GM12878 (cell line): ENCODE data around the gene ZNF507. TPM values are rescaled to one million over a fixed set of nuclear protein-coding genes. Genes with fewer than 3 reads are reported as not detected.

Experiments
- ATAC-seq: fragments of 200-7000 bp; cut with Tn5 transposase; 3 replicates; pipeline ENCODE4 v1.9.1; 2020; ENCODE audit warnings: mild to moderate bottlenecking, moderate library complexity
- BruUV-seq: library from RNA; stranded (reverse); fragments of 400-500 nt; replicated peaks from 2 replicates; lab custom pipeline; 2021; lab: Mats Ljungman, UMichigan
- CTCF ChIA-PET: fragments of 300-600 bp; sonication (Branson Sonifier 250); formaldehyde crosslinking; extraction: SDS; loops from one replicate; lab custom pipeline; 2021; ENCODE audit warnings: inconsistent platforms; lab: Yijun Ruan, JAX
- POLR2A ChIA-PET: fragments of 350-600 bp; formaldehyde crosslinking; extraction: SDS; loops from one replicate; lab custom pipeline; 2021; ENCODE audit warnings: inconsistent platforms; lab: Charles Lee
- RAD21 ChIA-PET: fragments of 300-600 bp; sonication (Branson Sonifier 250); formaldehyde crosslinking; loops from one replicate; lab custom pipeline; 2023; ENCODE audit warnings: antibody characterized with exemption; ENCODE audit not compliant: unreplicated experiment; lab: Charles Lee
- SMC1A ChIA-PET: fragments of 300-600 bp; sonication (Branson Sonifier 250); formaldehyde crosslinking; loops from one replicate; lab custom pipeline; 2023; ENCODE audit not compliant: unreplicated experiment, uncharacterized antibody; lab: Charles Lee
- DNase-seq: peaks from one replicate; pipeline ENCODE4 v3.0.0-alpha.2; 2011; ENCODE audit warnings: low read depth, low spot score
- FAIRE-seq: peaks from 3 replicates; lab custom pipeline; 2011; peaks lifted over from hg19 to GRCh38; lab: Jason Lieb, UNC
- H2AFZ ChIP-seq: 2 replicates; pipeline ENCODE4 v1.6.0; 2011; ENCODE audit warnings: low read depth, low read length, control low read depth; ENCODE audit not compliant: control insufficient read depth
- H3K27ac ChIP-seq: 2 replicates; pipeline ENCODE4 v1.5.1; 2011; ENCODE audit warnings: control low read depth; ENCODE audit not compliant: control insufficient read depth, insufficient read depth
- H3K27me3 ChIP-seq, 2 experiments: replicated peaks in 1 of 2; 2 replicates each; pipeline versions ENCODE4 v1.6.0 to v1.6.1; 2011; ENCODE audit warnings: low read length in 1 of 2; ENCODE audit not compliant: control insufficient read depth in 2 of 2, insufficient read depth in 2 of 2
- H3K36me3 ChIP-seq, 2 experiments: 2 replicates each; pipeline ENCODE4 v1.5.1; 2011; ENCODE audit warnings: low read length in 1 of 2; ENCODE audit not compliant: control insufficient read depth in 2 of 2, insufficient read depth in 2 of 2
- H3K4me1 ChIP-seq: 2 replicates; pipeline ENCODE4 v1.6.1; 2011; ENCODE audit warnings: mild to moderate bottlenecking, low read length, moderate library complexity, mixed read lengths; ENCODE audit not compliant: control insufficient read depth, insufficient read depth
- H3K4me2 ChIP-seq: 2 replicates; pipeline ENCODE4 v1.6.0; 2011; ENCODE audit warnings: control low read depth; ENCODE audit not compliant: control insufficient read depth, insufficient read depth
- H3K4me3 ChIP-seq: fragments of 200-600 bp; sonication (generic); 2 replicates; pipeline ENCODE4 v1.5.1; 2016
- H3K79me2 ChIP-seq: 2 replicates; pipeline ENCODE4 v1.6.0; 2011; ENCODE audit warnings: low read length; ENCODE audit not compliant: control insufficient read depth, insufficient read depth
- H3K9ac ChIP-seq: 2 replicates; pipeline ENCODE4 v1.8.0; 2011; ENCODE audit warnings: low read length, control low read depth, mixed read lengths; ENCODE audit not compliant: control insufficient read depth, insufficient read depth
- H3K9me3 ChIP-seq: replicated peaks from 3 replicates; pipeline ENCODE4 v1.5.1; 2011; ENCODE audit warnings: mild to moderate bottlenecking, low read length; ENCODE audit not compliant: control insufficient read depth, insufficient read depth
- H4K20me1 ChIP-seq: 2 replicates; pipeline ENCODE4 v1.6.0; 2011; ENCODE audit not compliant: control insufficient read depth, insufficient read depth
- CBFB ChIP-seq: IDR thresholded peaks from 2 replicates; pipeline ENCODE4 v1.6.1; 2016; ENCODE audit warnings: antibody characterized with exemption, low read depth
- EGR1 ChIP-seq, 2 experiments: IDR thresholded peaks; 1 replicate in 1 of 2; 2 replicates in 1 of 2; pipeline ENCODE4 v1.6.1; 2011 to 2012; ENCODE audit warnings: low read depth in 2 of 2, low read length in 2 of 2, borderline replicate concordance in 1 of 2, mild to moderate bottlenecking in 1 of 2, moderate library complexity in 1 of 2
- FOXM1 ChIP-seq: IDR thresholded peaks from 2 replicates; pipeline ENCODE4 v1.6.1; 2012; ENCODE audit warnings: low read depth, mild to moderate bottlenecking, inconsistent platforms, low read length, moderate library complexity
- IKZF2 ChIP-seq, 2 experiments: fragments of 450-650 bp; IDR thresholded peaks; 2 replicates each; pipeline ENCODE4 v1.6.1; 2017; ENCODE audit warnings: mild to moderate bottlenecking in 2 of 2, moderate library complexity in 2 of 2
- PRDM15 ChIP-seq: fragments of 450-650 bp; formaldehyde crosslinking; IDR thresholded peaks from 2 replicates; pipeline ENCODE4 v1.4.0; 2020; ENCODE audit warnings: mild to moderate bottlenecking, moderate library complexity
- RFX5 ChIP-seq: IDR thresholded peaks from 2 replicates; pipeline ENCODE4 v1.6.1; 2011; ENCODE audit warnings: low read depth, low read length, improper control_type of control experiment
- SIN3A ChIP-seq: IDR thresholded peaks from 2 replicates; pipeline ENCODE4 v1.6.1; 2012; ENCODE audit warnings: low read depth, low read length, improper control_type of control experiment
- SUPT20H ChIP-seq: IDR thresholded peaks from 2 replicates; pipeline ENCODE4 v1.6.1; 2011; ENCODE audit warnings: low read depth, mild to moderate bottlenecking, low read length, moderate library complexity, borderline replicate concordance; ENCODE audit not compliant: control insufficient read depth
- ZNF274 ChIP-seq: IDR thresholded peaks from one replicate; pipeline ENCODE4 v1.8.0; 2011; ENCODE audit not compliant: insufficient read length, insufficient read depth
- WGBS: methylation state at CpG from one replicate; pipeline ENCODE4 v1.1.6; 2016; ENCODE audit warnings: low lambda C conversion rate; ENCODE audit not compliant: insufficient replicate concordance, insufficient coverage; ENCODE audit errors: missing lambda C conversion rate; 5-methylcytosine and 5-hydroxymethylcytosine counted together
- in situ Hi-C: fragments of 300-500 bp; cut with MboI; formaldehyde crosslinking; loops from 9 replicates; pipeline ENCODE4 v1.14.3; 2018; ENCODE audit warnings: mixed read lengths
- intact Hi-C: fragments of 100-400 bp; cut with micrococcal nuclease; formaldehyde crosslinking; loops from one replicate; pipeline ENCODE4 v1.14.2; 2022; ENCODE audit not compliant: unreplicated experiment
- polyA plus RNA-seq, 11 experiments: library from polyadenylated mRNA; depleted of rRNA in 4 of 11; unstranded in 6 of 11; stranded (reverse) in 5 of 11; fragments of >200 nt; fragmentation: Nextera tagmentation in 4 of 11; fragmentation: Illumina TruSeq in 1 of 11; extraction: Ambion mirVana in 4 of 11; extraction: Trizol in 1 of 11; gene quantifications; 1 replicate in 1 of 11; 2 replicates in 10 of 11; pipeline versions ENCODE4 v1.2.1 to v1.2.3, GENCODE V29; 2011 to 2016; ENCODE audit warnings: inconsistent platforms in 2 of 11, missing spikeins in 2 of 11, low read depth in 1 of 11
- total RNA-seq, 4 experiments: library from RNA; depleted of rRNA in 3 of 4; stranded (reverse); fragments of >200 nt in 3 of 4; fragmentation: Illumina TruSeq in 1 of 4; extraction: Trizol in 1 of 4; gene quantifications; 2 replicates each; pipeline versions ENCODE4 v1.2.1 to v1.2.3, GENCODE V29; 2013 to 2021
- TF ChIP-seq, protein P1 (sequence below): fragments of 450-650 bp; formaldehyde crosslinking; IDR thresholded peaks from 2 replicates; pipeline ENCODE4 v1.5.0; 2022; ENCODE audit warnings: mild to moderate bottlenecking, missing genetic modification characterization
- TF ChIP-seq, protein P2 (sequence below): fragments of 450-650 bp; IDR thresholded peaks from 2 replicates; pipeline ENCODE4 v1.6.1; 2017; ENCODE audit warnings: mild to moderate bottlenecking, moderate library complexity

The ZNF507 gene
- total and polyA plus RNA-seq, 10 of the 15 experiments (the other 5 are each of a cell fraction or from before 2014, with no cell fraction given) = 2.3 to 18.4 (median 10.1) TPM

DNA sequence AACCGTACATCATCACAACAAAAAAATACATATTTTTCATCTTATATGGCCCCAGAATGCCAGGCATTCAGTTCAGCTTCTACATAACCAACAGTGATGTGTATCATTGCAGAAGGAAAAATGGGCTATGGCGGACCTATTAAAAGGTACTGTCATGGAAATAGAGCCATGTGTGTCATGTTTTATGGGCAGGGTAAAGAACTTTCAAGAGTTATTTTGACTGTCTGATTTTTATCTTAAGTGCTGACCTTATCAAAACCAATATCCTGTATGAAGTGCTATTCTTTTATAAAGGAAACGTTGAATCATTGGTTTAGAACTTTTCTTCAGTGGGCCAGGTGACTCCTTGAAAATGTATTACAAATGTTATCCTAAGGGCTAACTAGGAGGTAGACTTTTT, 9.9 kb downstream of the ZNF507 start:
- no peak overlapping the region for H2AFZ ChIP-seq
- no peaks in the 10 kb centered on the region; the same call in 2 of the 3 replicates for H3K9me3 ChIP-seq
- in situ Hi-C loops = no loop called here
- peaks cover 9% of the 10 kb centered on the region for H3K4me1 ChIP-seq
- POLR2A ChIA-PET = no interaction called here
- DNase-seq = no peak
- H3K36me3 ChIP-seq = peaks cover 15 to 33% of the 10 kb centered on the region in 2 experiments
- intact Hi-C loops = no loop called here
- no peak for TF ChIP-seq SIN3A
- no peak for TF ChIP-seq PRDM15
- TF ChIP-seq EGR1 (IDR thresholded peaks at IDR 0.05; ENCODE audit: borderline replicate concordance in 1 of 2, low read depth in 2 of 2, low read length in 2 of 2) = no peak
- no peak for TF ChIP-seq SUPT20H
- TF ChIP-seq RFX5 = no peak
- TF ChIP-seq, protein P1, sequence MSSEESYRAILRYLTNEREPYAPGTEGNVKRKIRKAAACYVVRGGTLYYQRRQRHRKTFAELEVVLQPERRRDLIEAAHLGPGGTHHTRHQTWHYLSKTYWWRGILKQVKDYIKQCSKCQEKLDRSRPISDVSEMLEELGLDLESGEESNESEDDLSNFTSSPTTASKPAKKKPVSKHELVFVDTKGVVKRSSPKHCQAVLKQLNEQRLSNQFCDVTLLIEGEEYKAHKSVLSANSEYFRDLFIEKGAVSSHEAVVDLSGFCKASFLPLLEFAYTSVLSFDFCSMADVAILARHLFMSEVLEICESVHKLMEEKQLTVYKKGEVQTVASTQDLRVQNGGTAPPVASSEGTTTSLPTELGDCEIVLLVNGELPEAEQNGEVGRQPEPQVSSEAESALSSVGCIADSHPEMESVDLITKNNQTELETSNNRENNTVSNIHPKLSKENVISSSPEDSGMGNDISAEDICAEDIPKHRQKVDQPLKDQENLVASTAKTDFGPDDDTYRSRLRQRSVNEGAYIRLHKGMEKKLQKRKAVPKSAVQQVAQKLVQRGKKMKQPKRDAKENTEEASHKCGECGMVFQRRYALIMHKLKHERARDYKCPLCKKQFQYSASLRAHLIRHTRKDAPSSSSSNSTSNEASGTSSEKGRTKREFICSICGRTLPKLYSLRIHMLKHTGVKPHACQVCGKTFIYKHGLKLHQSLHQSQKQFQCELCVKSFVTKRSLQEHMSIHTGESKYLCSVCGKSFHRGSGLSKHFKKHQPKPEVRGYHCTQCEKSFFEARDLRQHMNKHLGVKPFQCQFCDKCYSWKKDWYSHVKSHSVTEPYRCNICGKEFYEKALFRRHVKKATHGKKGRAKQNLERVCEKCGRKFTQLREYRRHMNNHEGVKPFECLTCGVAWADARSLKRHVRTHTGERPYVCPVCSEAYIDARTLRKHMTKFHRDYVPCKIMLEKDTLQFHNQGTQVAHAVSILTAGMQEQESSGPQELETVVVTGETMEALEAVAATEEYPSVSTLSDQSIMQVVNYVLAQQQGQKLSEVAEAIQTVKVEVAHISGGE = no peak
- TF ChIP-seq FOXM1 = no peak
- TF ChIP-seq IKZF2 (IDR thresholded peaks at IDR 0.05) = no peak
- TF ChIP-seq ZNF274 = no peak
- TF ChIP-seq, protein P2, sequence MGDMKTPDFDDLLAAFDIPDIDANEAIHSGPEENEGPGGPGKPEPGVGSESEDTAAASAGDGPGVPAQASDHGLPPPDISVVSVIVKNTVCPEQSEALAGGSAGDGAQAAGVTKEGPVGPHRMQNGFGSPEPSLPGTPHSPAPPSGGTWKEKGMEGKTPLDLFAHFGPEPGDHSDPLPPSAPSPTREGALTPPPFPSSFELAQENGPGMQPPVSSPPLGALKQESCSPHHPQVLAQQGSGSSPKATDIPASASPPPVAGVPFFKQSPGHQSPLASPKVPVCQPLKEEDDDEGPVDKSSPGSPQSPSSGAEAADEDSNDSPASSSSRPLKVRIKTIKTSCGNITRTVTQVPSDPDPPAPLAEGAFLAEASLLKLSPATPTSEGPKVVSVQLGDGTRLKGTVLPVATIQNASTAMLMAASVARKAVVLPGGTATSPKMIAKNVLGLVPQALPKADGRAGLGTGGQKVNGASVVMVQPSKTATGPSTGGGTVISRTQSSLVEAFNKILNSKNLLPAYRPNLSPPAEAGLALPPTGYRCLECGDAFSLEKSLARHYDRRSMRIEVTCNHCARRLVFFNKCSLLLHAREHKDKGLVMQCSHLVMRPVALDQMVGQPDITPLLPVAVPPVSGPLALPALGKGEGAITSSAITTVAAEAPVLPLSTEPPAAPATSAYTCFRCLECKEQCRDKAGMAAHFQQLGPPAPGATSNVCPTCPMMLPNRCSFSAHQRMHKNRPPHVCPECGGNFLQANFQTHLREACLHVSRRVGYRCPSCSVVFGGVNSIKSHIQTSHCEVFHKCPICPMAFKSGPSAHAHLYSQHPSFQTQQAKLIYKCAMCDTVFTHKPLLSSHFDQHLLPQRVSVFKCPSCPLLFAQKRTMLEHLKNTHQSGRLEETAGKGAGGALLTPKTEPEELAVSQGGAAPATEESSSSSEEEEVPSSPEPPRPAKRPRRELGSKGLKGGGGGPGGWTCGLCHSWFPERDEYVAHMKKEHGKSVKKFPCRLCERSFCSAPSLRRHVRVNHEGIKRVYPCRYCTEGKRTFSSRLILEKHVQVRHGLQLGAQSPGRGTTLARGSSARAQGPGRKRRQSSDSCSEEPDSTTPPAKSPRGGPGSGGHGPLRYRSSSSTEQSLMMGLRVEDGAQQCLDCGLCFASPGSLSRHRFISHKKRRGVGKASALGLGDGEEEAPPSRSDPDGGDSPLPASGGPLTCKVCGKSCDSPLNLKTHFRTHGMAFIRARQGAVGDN = no peak
- TF ChIP-seq CBFB = no peak
- peaks cover 10% of the 10 kb centered on the region for H3K79me2 ChIP-seq
- CTCF ChIA-PET = no interaction called here
- no peak overlapping the region for H3K4me3 ChIP-seq
- FAIRE-seq = no peak
- H3K9ac ChIP-seq = no peak overlapping the region
- ATAC-seq = no peak
- SMC1A ChIA-PET = no interaction called here
- RAD21 ChIA-PET = no interaction called here
- H4K20me1 ChIP-seq = no peaks in the 10 kb centered on the region
- no peaks in the 10 kb centered on the region for H3K27me3 ChIP-seq
- H3K4me2 ChIP-seq = no peak overlapping the region
- no TSS peak for BruUV-seq
- H3K27ac ChIP-seq = no peak overlapping the region
- 96% methylated on average over 3 of the region's 3 CpGs for WGBS
